AG09309 (cell line): ENCODE measurements around the gene AFF3.

ENCODE experiments used
- DNase-seq: peaks from one replicate; pipeline ENCODE4 v3.0.0-alpha.2; 2010; ENCODE audit warnings: low read depth
- H3K4me3 ChIP-seq: 2 replicates; pipeline ENCODE4 v1.5.1; 2011; ENCODE audit warnings: mild to moderate bottlenecking, low read depth, low read length, moderate library complexity; ENCODE audit not compliant: control insufficient read depth
- TF ChIP-seq, protein P1 (sequence below): IDR thresholded peaks from 2 replicates; pipeline ENCODE4 v1.5.1; 2011; ENCODE audit warnings: mild to moderate bottlenecking, low read depth, low read length, inconsistent platforms; ENCODE audit not compliant: insufficient read depth, control insufficient read depth; ENCODE audit errors: missing control alignments

The AFF3 gene

GRCh38 chr2:99852956-99853355, 289.4 kb downstream of the AFF3 start:
- TF ChIP-seq, protein P1, sequence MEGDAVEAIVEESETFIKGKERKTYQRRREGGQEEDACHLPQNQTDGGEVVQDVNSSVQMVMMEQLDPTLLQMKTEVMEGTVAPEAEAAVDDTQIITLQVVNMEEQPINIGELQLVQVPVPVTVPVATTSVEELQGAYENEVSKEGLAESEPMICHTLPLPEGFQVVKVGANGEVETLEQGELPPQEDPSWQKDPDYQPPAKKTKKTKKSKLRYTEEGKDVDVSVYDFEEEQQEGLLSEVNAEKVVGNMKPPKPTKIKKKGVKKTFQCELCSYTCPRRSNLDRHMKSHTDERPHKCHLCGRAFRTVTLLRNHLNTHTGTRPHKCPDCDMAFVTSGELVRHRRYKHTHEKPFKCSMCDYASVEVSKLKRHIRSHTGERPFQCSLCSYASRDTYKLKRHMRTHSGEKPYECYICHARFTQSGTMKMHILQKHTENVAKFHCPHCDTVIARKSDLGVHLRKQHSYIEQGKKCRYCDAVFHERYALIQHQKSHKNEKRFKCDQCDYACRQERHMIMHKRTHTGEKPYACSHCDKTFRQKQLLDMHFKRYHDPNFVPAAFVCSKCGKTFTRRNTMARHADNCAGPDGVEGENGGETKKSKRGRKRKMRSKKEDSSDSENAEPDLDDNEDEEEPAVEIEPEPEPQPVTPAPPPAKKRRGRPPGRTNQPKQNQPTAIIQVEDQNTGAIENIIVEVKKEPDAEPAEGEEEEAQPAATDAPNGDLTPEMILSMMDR: no peak
- no peak overlapping the region for H3K4me3 ChIP-seq
- DNase-seq: no peak

DNA sequence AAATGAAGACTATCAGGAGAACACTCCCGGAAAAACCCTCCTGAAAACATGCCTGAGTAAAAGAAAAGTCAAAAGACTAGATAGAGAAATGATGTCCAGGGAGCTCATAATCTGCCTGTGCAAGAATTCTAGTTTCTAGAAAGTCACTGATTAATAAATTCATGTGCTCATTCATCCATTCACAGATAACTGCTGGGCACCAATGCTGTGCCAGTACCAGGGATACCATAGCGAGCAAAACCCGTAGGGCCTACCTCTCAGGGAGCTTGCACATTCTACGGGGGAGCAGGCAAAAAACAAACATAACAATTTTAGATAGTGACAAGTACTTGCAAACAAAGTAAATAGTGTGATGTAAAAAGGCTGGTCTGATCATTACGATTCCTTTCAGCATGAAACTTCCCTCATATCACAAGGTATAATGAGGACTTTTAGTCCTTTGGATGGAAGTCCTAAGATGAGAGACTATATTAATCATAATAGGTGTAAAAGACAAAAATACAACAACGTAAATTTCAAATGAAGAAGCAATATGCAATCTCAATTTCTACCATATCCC, 289.9 kb downstream of the AFF3 start:
- TF ChIP-seq, protein P1: no peak
- H3K4me3 ChIP-seq: no peak overlapping the region
- DNase-seq: no peak

GRCh38 chr2:99851811-99852210, 290.6 kb downstream of the AFF3 start:
- H3K4me3 ChIP-seq: no peak overlapping the region
- DNase-seq: no peak
- TF ChIP-seq, protein P1: no peak

DNA sequence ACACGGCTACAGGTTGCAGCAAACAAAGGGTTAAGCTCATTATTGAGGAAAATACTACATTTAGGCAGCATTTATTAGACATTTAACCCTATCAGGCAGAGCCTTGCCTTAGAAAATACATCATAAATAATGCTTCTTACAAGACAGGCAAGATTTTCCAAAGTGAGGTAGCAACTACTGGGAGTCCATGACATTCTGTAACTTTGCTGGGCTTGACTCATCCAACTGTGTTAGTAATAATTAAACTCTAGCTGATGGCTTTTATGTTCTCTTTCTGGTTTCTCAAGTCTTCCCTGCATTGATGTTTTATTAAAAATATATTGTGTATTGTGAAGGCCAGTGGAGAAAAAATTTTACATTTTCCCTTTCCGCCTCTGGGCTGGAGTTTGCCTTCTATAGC, 291.3 kb downstream of the AFF3 start:
- DNase-seq: no peak
- H3K4me3 ChIP-seq: no peak overlapping the region
- TF ChIP-seq, protein P1: no peak

- no peak for DNase-seq
- no peak overlapping the region for H3K4me3 ChIP-seq
- TF ChIP-seq, protein P1: no peak
These were observed 292.2 kb downstream of the AFF3 start for GRCh38 chr2:99850084-99850710.

DNA sequence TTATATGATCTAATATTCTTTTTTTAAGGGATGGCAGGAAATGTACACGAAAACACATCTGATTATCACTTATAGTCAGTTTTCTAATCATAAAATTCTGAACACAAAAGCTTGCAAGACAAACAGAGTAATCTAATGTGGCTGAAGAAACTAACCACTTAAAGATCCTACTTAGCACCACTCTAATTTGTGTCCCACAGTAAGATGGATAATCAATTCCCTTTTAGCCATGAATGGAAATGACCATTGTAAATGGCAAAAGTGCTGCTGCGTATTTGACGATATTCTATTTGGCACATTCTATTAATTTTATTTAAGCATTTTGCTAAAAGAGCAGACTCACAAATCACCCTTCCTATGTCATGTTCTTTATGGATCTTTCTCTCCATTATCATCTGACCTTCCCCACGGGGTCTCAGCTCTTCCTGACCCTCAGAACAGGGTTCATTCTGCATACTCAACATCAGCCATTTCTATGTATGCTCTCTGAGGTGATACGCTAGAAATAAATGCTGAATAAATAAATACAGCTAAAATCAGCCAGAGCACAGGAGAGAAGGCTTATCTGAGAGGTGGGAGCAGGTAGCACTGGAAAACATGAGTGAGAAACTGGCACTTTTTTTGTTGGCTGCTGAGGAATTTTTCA, 295.8 kb downstream of the AFF3 start:
- no peak for DNase-seq
- no peak overlapping the region for H3K4me3 ChIP-seq
- TF ChIP-seq, protein P1: no peak
